Chondrocyte (in vitro differentiated cells): ENCODE results near the gene GALP. TPM values are rescaled to one million over a fixed set of nuclear protein-coding genes. Genes with fewer than 3 reads are reported as not detected.
"Not testable (repeated sequence)": the region's sequence is repeated elsewhere in the genome, so short reads cannot be mapped to it uniquely, and the experiment has no call there.

ENCODE experiments used
- DNase-seq: peaks from one replicate; pipeline ENCODE4 v3.0.0; 2021; ENCODE audit warnings: mixed read lengths, low spot score
- H3K27ac Mint-ChIP-seq: one replicate; pipeline ENCODE4 v1.8.0; 2021; ENCODE audit warnings: mild to moderate bottlenecking, moderate library complexity, mixed read lengths; ENCODE audit not compliant: unreplicated experiment
- H3K27me3 Mint-ChIP-seq: 2 replicates; pipeline ENCODE4 v1.8.0; 2021; ENCODE audit warnings: low read depth, mixed read lengths
- H3K36me3 Mint-ChIP-seq: 2 replicates; pipeline ENCODE4 v1.8.0; 2021; ENCODE audit warnings: low read depth, mixed read lengths
- H3K4me1 Mint-ChIP-seq: 2 replicates; pipeline ENCODE4 v1.8.0; 2021; ENCODE audit warnings: low read depth, mild to moderate bottlenecking, mixed read lengths
- H3K4me3 Mint-ChIP-seq: one replicate; pipeline ENCODE4 v1.8.0; 2021; ENCODE audit warnings: mild to moderate bottlenecking, moderate library complexity, mixed read lengths; ENCODE audit not compliant: unreplicated experiment
- H3K9me3 Mint-ChIP-seq: 2 replicates; pipeline ENCODE4 v1.8.0; 2021; ENCODE audit warnings: low read depth, mixed read lengths
- CTCF ChIP-seq: fragments of 200-600 bp; sonication (generic); IDR thresholded peaks from 2 replicates; pipeline ENCODE4 v1.5.0; 2021; ENCODE audit warnings: antibody characterized with exemption, mild to moderate bottlenecking, moderate library complexity
- total RNA-seq: library from RNA; stranded (reverse); gene quantifications from 3 replicates; pipeline ENCODE4 v1.2.1, GENCODE V29; 2021

The GALP gene
- total RNA-seq, 1 donor from 2014 or later: not detected

GRCh38 chr19:56170261-56170660 is 5.5 kb upstream of the GALP start:
- no peak for DNase-seq
- H3K36me3 Mint-ChIP-seq: no peaks in the 10 kb centered on the region
- no peaks in the 10 kb centered on the region for H3K9me3 Mint-ChIP-seq
- H3K27ac Mint-ChIP-seq: no peak overlapping the region
- H3K4me3 Mint-ChIP-seq: no peak overlapping the region
- H3K27me3 Mint-ChIP-seq: peaks cover 13% of the 10 kb centered on the region
- H3K4me1 Mint-ChIP-seq: no peaks in the 10 kb centered on the region
- no peak for TF ChIP-seq CTCF

DNA sequence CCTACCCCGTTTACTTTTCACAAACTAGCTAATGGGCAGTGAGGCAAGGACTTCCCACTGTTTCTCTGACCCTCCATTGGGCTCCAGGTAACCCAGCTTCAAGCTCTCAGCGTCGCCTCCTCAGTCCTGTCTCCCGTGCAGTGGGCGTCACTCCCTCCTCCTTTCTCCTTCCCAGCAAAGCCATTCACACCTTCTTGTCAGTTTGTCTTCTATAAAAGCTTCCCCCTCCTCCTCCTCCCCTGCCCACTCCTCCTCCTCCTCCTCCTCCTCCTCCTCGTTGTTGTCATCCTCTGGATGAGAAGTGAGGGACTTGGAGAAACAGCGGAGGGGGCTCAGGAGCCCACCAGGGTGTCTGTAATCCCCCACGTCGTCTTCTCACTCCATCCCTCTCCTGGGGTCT is 1.7 kb upstream of the GALP start:
- Mint-ChIP-seq H3K27ac (no peak overlapping the region), H3K9me3 (no peaks in the 10 kb centered on the region), H3K4me1 (no peaks in the 10 kb centered on the region), H3K27me3 (peaks cover 13% of the 10 kb centered on the region), H3K36me3 (no peaks in the 10 kb centered on the region), H3K4me3 (no peak overlapping the region)
- TF ChIP-seq CTCF: no peak
- DNase-seq: no peak

- H3K4me3 Mint-ChIP-seq: no peak overlapping the region
- H3K27ac Mint-ChIP-seq: no peak overlapping the region
- H3K9me3 Mint-ChIP-seq: no peaks in the 10 kb centered on the region
- no peaks in the 10 kb centered on the region for H3K4me1 Mint-ChIP-seq
- DNase-seq: no peak
- H3K36me3 Mint-ChIP-seq: no peaks in the 10 kb centered on the region
- peaks cover 13% of the 10 kb centered on the region for H3K27me3 Mint-ChIP-seq
- no peak for TF ChIP-seq CTCF
Measured at GRCh38 chr19:56174550-56174949, 1.3 kb upstream of the GALP start.

DNA sequence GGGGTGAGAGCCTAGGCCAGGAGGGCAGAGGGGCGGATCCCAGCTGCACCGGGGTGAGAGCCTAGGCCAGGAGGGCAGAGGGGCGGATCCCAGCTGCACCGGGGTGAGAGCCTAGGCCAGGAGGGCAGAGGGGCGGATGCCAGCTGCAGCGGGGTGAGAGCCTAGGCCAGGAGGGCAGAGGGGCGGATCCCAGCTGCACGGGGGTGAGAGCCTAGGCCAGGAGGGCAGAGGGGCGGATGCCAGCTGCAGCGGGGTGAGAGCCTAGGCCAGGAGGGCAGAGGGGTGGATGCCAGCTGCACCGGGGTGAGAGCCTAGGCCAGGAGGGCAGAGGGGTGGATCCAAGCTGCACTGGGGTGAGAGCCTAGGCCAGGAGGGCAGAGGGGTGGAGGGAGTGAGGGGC is 502 bp downstream of the GALP start:
- not testable (repeated sequence) for H3K36me3 Mint-ChIP-seq, H3K4me3 Mint-ChIP-seq, H3K27ac Mint-ChIP-seq, DNase-seq, H3K9me3 Mint-ChIP-seq, H3K4me1 Mint-ChIP-seq
- H3K27me3 Mint-ChIP-seq: peaks cover 13% of the 10 kb centered on the region

DNA sequence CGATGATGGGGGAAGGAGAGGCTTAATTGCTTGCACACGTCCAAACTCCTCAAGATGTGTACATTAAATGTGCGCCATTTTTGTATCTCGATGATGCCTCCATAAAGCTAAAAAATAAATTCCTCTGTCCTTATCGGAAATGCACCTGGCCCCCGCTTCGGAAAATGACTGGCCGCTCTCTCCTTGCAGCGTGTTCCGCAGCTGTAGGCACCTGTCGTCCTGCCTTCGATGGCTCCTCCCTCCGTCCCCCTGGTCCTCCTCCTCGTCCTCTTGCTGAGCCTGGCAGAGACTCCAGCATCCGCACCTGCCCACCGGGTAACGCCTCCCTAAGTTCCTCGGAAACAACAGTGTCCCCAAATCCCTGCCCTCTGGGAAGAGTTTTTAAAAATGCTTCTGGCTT is 1.1 kb downstream of the GALP start:
- TF ChIP-seq CTCF: no peak
- Mint-ChIP-seq H3K27me3 (peaks cover 13% of the 10 kb centered on the region), H3K4me1 (no peaks in the 10 kb centered on the region), H3K4me3 (no peak overlapping the region), H3K27ac (no peak overlapping the region), H3K36me3 (no peaks in the 10 kb centered on the region), H3K9me3 (no peaks in the 10 kb centered on the region)
- peak; percentile 81 for DNase-seq

- no peak for TF ChIP-seq CTCF
- no peaks in the 10 kb centered on the region for H3K36me3 Mint-ChIP-seq
- peak; percentile 35 for DNase-seq
- no peak overlapping the region for H3K4me3 Mint-ChIP-seq
- peaks cover 13% of the 10 kb centered on the region for H3K27me3 Mint-ChIP-seq
- H3K4me1 Mint-ChIP-seq: no peaks in the 10 kb centered on the region
- no peak overlapping the region for H3K27ac Mint-ChIP-seq
- no peaks in the 10 kb centered on the region for H3K9me3 Mint-ChIP-seq
Measured at GRCh38 chr19:56177564-56178243, 1.9 kb downstream of the GALP start.
